ENCODE measurements around the gene GAS7.

The GAS7 gene

GRCh38 chr17:10053782-10054540 is 144.4 kb downstream of the GAS7 start:
- in situ Hi-C loops (cut with MboI; ENCODE audit: low sequenced_read_pairs): no loop called here

- in situ Hi-C loops (cut with MboI; ENCODE audit: low sequenced_read_pairs): no loop called here
Measured at GRCh38 chr17:10052106-10052813, 146.1 kb downstream of the GAS7 start.

GRCh38 chr17:10051112-10051511 is 147.3 kb downstream of the GAS7 start:
- in situ Hi-C loops (cut with MboI; ENCODE audit: low sequenced_read_pairs): no loop called here

GRCh38 chr17:10050597-10051101 is 147.8 kb downstream of the GAS7 start:
- in situ Hi-C loops (cut with MboI; ENCODE audit: low sequenced_read_pairs): no loop called here

- in situ Hi-C loops (cut with MboI; ENCODE audit: low sequenced_read_pairs): no loop called here
Measured at GRCh38 chr17:10048629-10049350, 149.6 kb downstream of the GAS7 start.

GRCh38 chr17:10046786-10047785 is 151.3 kb downstream of the GAS7 start:
- in situ Hi-C loops (cut with MboI; ENCODE audit: low sequenced_read_pairs): no loop called here

GRCh38 chr17:10045871-10046658 is 152.3 kb downstream of the GAS7 start:
- in situ Hi-C loops (cut with MboI; ENCODE audit: low sequenced_read_pairs): no loop called here

- in situ Hi-C loops (cut with MboI; ENCODE audit: low sequenced_read_pairs): no loop called here
Measured at GRCh38 chr17:10042589-10043244, 155.7 kb downstream of the GAS7 start.

GRCh38 chr17:10041916-10042588 is 156.4 kb downstream of the GAS7 start:
- in situ Hi-C loops (cut with MboI; ENCODE audit: low sequenced_read_pairs): no loop called here

- in situ Hi-C loops (cut with MboI; ENCODE audit: low sequenced_read_pairs): no loop called here
Measured at GRCh38 chr17:10041287-10041612, 157.2 kb downstream of the GAS7 start.

- in situ Hi-C loops (cut with MboI; ENCODE audit: low sequenced_read_pairs): no loop called here
Measured at GRCh38 chr17:10036511-10037061, 161.8 kb downstream of the GAS7 start.

- in situ Hi-C loops (cut with MboI; ENCODE audit: low sequenced_read_pairs): no loop called here
Measured at GRCh38 chr17:10035885-10036284, 162.5 kb downstream of the GAS7 start.

GRCh38 chr17:10034719-10035475 is 163.5 kb downstream of the GAS7 start:
- in situ Hi-C loops (cut with MboI; ENCODE audit: low sequenced_read_pairs): no loop called here

- in situ Hi-C loops (cut with MboI; ENCODE audit: low sequenced_read_pairs): no loop called here
Measured at GRCh38 chr17:10033959-10034358, 164.4 kb downstream of the GAS7 start.

- in situ Hi-C loops (cut with MboI; ENCODE audit: low sequenced_read_pairs): no loop called here
Measured at GRCh38 chr17:10033449-10033848, 165.0 kb downstream of the GAS7 start.

- in situ Hi-C loops (cut with MboI; ENCODE audit: low sequenced_read_pairs): no loop called here
Measured at GRCh38 chr17:10032118-10032852, 166.1 kb downstream of the GAS7 start.

GRCh38 chr17:10031606-10032005 is 166.8 kb downstream of the GAS7 start:
- in situ Hi-C loops (cut with MboI; ENCODE audit: low sequenced_read_pairs): no loop called here
